Measurements from ENCODE around the gene RSL1D1.

DNA sequence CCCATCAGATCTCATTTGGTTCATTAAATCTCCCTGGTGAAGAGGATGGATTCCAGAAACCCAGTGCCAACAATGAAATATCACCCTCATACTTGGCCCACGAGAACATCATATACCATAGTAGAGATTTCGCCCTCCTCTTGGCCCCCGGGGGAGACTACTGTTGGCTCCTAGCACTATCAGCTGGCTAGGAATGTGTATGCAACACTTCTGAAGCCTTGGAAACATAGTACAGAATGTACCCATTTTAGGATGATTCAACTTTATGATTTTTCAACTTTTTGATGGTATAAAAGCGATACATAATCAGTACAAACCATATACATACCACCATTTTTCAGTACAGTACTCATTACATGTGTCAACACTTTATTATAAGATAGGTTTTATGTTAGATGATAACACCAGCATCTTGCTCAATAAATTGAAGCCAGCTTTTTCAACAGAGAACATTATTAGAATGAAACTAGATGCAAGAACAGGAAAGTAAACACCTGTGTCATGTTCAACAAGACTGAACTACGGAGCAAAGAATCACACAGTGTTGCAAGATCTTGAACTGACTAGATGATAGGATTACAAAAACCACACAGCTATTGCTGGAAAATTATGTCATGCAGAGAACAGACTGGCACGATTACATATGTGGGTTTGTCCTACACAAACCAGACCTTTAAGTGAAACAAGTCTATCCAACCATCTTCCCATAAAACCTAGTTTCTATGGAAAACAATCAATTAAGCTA, 17.2 kb downstream of the RSL1D1 start:
- TF ChIP-seq, protein P1, sequence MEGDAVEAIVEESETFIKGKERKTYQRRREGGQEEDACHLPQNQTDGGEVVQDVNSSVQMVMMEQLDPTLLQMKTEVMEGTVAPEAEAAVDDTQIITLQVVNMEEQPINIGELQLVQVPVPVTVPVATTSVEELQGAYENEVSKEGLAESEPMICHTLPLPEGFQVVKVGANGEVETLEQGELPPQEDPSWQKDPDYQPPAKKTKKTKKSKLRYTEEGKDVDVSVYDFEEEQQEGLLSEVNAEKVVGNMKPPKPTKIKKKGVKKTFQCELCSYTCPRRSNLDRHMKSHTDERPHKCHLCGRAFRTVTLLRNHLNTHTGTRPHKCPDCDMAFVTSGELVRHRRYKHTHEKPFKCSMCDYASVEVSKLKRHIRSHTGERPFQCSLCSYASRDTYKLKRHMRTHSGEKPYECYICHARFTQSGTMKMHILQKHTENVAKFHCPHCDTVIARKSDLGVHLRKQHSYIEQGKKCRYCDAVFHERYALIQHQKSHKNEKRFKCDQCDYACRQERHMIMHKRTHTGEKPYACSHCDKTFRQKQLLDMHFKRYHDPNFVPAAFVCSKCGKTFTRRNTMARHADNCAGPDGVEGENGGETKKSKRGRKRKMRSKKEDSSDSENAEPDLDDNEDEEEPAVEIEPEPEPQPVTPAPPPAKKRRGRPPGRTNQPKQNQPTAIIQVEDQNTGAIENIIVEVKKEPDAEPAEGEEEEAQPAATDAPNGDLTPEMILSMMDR (IDR thresholded peaks at IDR 0.05): no peak
- no peak for TF ChIP-seq POLR2A (IDR thresholded peaks at IDR 0.05)

Measured in thyroid gland (tissue), 4 donors.